Measurements from ENCODE around the gene PLEKHA7.
A peak's percentile ranks its signal among the peaks of the same experiment; 100 is the strongest.
"Not testable (repeated sequence)": the region's sequence is repeated elsewhere in the genome, so short reads cannot be mapped to it uniquely, and the experiment has no call there.

Gene PLEKHA7

DNA sequence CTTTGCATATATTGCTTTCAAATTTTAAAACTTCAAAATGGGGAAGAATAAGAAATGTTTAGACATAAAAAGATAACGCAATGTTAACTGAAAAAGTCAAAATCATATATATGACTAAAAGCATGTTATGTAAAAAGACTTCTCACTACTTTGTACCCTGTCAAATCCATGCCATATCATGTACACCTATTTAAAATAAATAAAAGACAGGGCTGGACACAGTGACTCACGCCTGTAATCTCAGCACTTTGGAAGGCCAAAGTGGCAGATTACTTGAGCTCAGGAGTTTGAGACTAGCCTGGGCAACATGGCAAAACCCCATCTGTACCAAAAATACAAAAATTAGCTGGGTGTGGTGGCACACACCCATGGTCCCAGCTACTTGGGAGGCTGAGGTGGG, 109.5 kb downstream of the PLEKHA7 start:
- not testable (repeated sequence) for DNase-seq

GRCh38 chr11:16902781-16903378, 111.3 kb downstream of the PLEKHA7 start:
- DNase-seq, result no peak

GRCh38 chr11:16902182-16902581, 112.0 kb downstream of the PLEKHA7 start:
- peak in 1 of 2 donors; percentile 9 for DNase-seq

- no peak for DNase-seq
Measured at GRCh38 chr11:16900491-16900890, 113.7 kb downstream of the PLEKHA7 start.

GRCh38 chr11:16899708-16900303, 114.4 kb downstream of the PLEKHA7 start:
- no peak for DNase-seq

- no peak for DNase-seq
Measured at GRCh38 chr11:16898274-16898985, 115.8 kb downstream of the PLEKHA7 start.

GRCh38 chr11:16897470-16898061, 116.6 kb downstream of the PLEKHA7 start:
- DNase-seq, result no peak

GRCh38 chr11:16896729-16897469, 117.3 kb downstream of the PLEKHA7 start:
- no peak for DNase-seq

- no peak for DNase-seq
Measured at GRCh38 chr11:16895306-16895705, 118.9 kb downstream of the PLEKHA7 start.

DNA sequence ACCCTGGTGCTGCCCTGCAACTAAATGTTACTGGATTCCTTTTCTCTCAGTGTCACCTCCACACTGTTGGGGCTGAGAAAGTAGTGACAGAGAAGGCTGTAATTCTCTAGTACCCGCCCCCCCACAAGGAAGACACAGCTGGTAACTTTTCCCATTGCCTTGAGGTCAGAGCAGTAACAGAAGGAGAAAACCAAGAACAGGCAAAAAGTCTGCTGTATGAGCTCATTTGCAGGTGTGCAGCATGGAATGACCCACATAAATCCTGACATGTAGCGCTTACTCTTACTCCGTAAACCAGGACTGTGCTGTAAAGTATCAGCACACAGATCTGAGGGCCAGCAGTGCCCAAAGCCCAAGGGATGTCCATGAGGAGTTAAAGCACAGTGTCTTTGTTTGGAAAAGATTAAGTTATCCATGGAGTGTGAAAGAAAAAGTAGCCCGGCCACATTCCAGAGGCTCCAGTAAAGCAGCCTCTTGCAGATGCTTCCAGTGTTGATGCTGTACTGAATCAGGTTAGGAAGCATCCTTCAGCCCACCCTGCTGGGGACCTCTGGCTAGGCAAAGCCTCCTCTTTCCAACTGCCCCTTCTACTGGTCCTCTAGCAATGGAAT, 120.7 kb downstream of the PLEKHA7 start:
- DNase-seq, result no peak

DNA sequence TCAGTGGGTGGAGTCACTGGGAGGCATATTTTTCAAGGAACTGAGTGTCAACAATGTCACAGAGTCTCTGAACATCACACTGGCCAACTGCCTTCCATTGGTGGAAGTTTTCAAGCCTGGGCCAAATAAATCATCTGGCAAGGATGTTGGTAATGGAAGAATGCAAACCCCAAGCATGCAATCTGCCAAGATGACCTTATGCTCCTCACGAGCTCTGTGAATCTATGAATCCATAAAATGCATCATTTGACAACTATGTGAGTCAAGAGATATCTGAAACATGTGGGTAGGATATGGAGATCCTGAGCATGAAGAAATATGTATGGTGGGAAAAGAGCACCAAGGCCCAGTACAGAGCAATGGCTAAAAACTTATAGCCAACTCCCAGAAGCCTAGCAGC, 122.2 kb downstream of the PLEKHA7 start:
- no peak for DNase-seq

DNA sequence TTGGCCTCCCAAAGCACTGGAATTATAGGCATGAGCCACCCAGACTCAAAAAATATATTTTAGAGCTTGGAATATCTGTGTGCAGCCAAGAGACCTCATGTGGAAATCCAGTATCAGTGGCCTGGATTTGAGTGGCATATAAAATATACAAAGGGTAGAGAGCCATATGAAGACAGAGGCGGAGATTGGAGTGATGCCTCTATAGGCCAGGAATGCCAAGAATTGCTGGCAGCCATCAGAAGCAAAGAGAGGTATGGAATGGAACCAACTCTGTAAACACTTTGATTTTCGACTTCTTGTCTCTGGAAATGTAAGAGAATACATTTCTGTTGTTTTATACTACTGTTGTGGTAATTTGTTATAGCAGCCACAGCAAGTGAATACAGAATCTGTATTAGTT, 123.0 kb downstream of the PLEKHA7 start:
- DNase-seq, result no peak

DNA sequence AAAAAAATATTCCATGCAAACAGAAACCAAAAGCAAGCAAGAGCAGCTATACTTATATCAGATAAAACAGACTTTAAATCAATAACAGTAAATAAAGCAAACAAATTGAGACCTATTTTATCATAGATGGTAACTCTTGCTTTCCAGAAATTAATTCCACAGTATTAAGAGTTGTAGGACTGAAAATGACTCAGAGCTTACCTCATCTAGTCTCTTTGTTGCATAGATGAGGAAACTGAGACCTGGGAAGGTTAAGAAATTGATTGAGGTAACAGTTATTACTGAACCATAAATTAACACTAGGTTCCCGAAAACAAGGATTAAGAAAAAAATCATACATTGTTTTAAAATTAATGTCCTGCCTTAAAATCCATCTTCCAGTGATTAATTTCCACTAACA, 123.8 kb downstream of the PLEKHA7 start:
- no peak for DNase-seq

DNA sequence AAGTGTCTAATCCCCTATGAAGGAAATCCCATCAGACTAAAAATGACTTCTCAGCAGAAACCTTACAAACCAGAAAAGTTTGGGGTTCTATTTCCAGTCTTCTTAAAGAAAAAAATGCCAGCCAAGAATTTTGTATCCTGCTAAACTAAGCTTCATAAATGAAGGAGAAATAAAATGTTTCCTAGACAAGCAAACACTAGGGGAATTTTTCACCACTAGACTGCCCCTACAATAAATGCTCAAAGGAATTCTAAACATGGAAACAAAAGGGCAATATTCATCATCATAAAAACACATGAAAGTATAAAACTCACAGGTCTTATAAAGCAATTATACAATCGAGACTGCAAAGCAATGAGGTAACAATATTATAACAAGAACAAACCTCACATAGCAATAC, 124.3 kb downstream of the PLEKHA7 start:
- no peak for DNase-seq

DNA sequence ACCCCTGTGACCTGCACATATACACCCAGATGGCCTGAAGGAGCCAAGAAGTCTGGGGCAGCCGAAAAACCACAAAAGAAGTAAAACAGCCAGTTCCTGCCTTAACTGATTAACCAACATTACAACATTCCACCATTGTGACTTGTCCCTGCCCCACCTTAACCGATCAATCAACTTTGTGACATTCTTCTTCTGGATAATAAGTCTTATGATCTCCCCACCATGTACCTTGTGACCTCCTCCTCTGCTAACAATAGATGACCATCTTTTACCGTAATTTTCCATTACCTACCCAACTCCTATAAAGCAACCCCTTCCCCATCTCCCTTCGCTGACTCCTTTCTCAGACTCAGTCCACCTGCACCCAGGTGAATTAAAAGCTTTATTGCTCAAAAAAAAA, 125.2 kb downstream of the PLEKHA7 start:
- DNase-seq, result not testable (repeated sequence)

GRCh38 chr11:16887887-16888286, 126.3 kb downstream of the PLEKHA7 start:
- not testable (repeated sequence) for DNase-seq

GRCh38 chr11:16883174-16883573, 131.0 kb downstream of the PLEKHA7 start:
- no peak for DNase-seq

GRCh38 chr11:16881766-16882165, 132.4 kb downstream of the PLEKHA7 start:
- DNase-seq, result no peak

DNA sequence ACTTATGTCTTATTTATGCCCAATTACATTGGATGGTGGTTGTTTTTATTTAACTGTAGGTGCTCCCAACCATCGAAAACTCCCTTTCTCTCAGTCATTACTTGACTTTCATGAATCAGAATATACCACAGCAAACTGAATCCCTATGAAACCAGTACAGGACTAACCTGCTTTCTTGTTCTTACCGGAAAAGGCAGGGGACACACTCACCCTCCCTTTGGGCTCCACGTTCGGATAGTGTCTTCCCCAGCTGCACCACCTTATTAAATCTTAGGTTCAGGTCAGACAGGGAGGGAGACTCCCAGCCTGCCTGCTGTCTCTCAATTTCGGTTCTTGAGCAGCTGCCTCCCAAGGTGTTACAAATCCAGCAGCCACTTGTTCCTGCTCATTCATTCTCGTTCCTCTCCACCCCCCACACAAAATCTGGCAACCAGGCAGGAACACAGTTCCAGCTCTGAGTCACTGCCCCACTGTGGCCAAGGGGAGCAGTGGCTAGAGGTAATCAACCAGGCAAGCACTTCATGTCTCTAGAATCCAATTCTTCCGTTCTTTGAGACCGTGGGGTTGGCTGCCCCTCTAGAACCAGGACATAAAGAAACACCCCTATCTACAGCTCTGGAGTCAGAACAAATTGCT, 133.0 kb downstream of the PLEKHA7 start:
- no peak for DNase-seq

- no peak for DNase-seq
Measured at GRCh38 chr11:16880184-16880801, 133.9 kb downstream of the PLEKHA7 start.

GRCh38 chr11:16879690-16880089, 134.5 kb downstream of the PLEKHA7 start:
- DNase-seq, result no peak

GRCh38 chr11:16876837-16877236, 137.4 kb downstream of the PLEKHA7 start:
- DNase-seq, result no peak

Measured in activated CD4-positive, alpha-beta T cell treated with anti-CD3 and anti-CD28 coated beads for 4 hours (primary cell).